ENCODE results near the gene ZNF813.
"Not testable (repeated sequence)": the region's sequence is repeated elsewhere in the genome, so short reads cannot be mapped to it uniquely, and the experiment has no call there.

DNA sequence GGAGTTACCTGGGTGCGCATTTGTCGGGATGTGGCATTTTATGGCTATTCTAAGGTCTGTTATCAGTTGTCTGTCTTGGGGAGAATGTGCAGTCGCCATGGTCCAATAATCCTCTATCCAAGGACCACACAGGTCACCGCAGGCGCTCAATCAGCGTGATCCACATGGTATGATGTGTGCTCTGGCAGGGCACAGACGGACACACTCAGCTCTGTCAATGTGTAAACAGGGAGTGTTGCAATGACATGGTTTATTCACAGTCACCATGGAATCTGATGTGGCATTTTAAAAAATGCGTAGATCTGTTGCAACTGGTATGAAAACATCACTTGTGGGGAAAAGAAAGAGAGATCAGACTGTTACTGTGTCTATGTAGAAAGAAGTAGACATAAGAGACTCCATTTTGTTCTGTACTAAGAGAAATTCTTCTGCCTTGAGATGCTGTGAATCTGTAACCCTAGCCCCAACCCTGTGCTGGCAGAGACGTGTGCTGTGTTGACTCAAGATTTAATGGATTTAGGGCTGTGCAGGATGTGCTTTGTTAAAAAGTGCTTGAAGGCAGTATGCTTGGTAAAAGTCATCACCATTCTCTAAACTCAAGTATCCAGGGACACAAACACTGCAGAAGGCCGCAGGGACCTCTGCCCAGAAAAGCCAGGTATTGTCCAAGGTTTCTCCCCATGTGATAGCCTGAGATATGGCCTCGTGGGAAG lies 29.9 kb downstream of the ZNF813 start:
- not testable (repeated sequence) for TF ChIP-seq CTCF, POLR2A (IDR thresholded peaks at IDR 0.05)

Data from testis (tissue), 2 donors.